ENCODE data around the gene FGFRL1.

- TF ChIP-seq, protein P1, sequence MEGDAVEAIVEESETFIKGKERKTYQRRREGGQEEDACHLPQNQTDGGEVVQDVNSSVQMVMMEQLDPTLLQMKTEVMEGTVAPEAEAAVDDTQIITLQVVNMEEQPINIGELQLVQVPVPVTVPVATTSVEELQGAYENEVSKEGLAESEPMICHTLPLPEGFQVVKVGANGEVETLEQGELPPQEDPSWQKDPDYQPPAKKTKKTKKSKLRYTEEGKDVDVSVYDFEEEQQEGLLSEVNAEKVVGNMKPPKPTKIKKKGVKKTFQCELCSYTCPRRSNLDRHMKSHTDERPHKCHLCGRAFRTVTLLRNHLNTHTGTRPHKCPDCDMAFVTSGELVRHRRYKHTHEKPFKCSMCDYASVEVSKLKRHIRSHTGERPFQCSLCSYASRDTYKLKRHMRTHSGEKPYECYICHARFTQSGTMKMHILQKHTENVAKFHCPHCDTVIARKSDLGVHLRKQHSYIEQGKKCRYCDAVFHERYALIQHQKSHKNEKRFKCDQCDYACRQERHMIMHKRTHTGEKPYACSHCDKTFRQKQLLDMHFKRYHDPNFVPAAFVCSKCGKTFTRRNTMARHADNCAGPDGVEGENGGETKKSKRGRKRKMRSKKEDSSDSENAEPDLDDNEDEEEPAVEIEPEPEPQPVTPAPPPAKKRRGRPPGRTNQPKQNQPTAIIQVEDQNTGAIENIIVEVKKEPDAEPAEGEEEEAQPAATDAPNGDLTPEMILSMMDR (IDR thresholded peaks at IDR 0.05), result no peak
- no peak for TF ChIP-seq ZFX (IDR thresholded peaks at IDR 0.05; ENCODE audit: borderline replicate concordance)
Observed at GRCh38 chr4:1031346-1031745, 19.9 kb downstream of the FGFRL1 start.
